ENCODE measurements around the gene CCL22.
"Not testable (repeated sequence)": the region's sequence is repeated elsewhere in the genome, so short reads cannot be mapped to it uniquely, and the experiment has no call there.

Gene CCL22

GRCh38 chr16:57347858-57348257 lies 10.7 kb upstream of the CCL22 start:
- no peak for DNase-seq (ENCODE audit: low read depth)

- no peak for DNase-seq (ENCODE audit: low read depth)
These were observed 10.3 kb upstream of the CCL22 start for GRCh38 chr16:57348327-57348726.

- no peak for DNase-seq (ENCODE audit: low read depth)
These were observed 9.2 kb upstream of the CCL22 start for GRCh38 chr16:57349212-57350031.

GRCh38 chr16:57352636-57353047 lies 5.9 kb upstream of the CCL22 start:
- DNase-seq (ENCODE audit: low read depth): no peak

- no peak for DNase-seq (ENCODE audit: low read depth)
These were observed 4.3 kb upstream of the CCL22 start for GRCh38 chr16:57354311-57354710.

- DNase-seq (ENCODE audit: low read depth): no peak
These were observed 2.6 kb upstream of the CCL22 start for GRCh38 chr16:57355898-57356414.

GRCh38 chr16:57356547-57356946 lies 2.0 kb upstream of the CCL22 start:
- DNase-seq (ENCODE audit: low read depth): no peak

GRCh38 chr16:57357330-57358085 lies 1.1 kb upstream of the CCL22 start:
- no peak for DNase-seq (ENCODE audit: low read depth)

- DNase-seq (ENCODE audit: low read depth): no peak
These were observed 530 bp upstream of the CCL22 start for GRCh38 chr16:57358086-57358420.

- DNase-seq (ENCODE audit: low read depth): no peak
These were observed 1.8 kb downstream of the CCL22 start for GRCh38 chr16:57360321-57360935.

- no peak for DNase-seq (ENCODE audit: low read depth)
These were observed 2.8 kb downstream of the CCL22 start for GRCh38 chr16:57361404-57361803.

GRCh38 chr16:57364143-57364542 lies 5.6 kb downstream of the CCL22 start:
- DNase-seq (ENCODE audit: low read depth): no peak

GRCh38 chr16:57366544-57367040 lies 8.0 kb downstream of the CCL22 start:
- DNase-seq (ENCODE audit: low read depth): no peak

GRCh38 chr16:57367116-57367752 lies 8.7 kb downstream of the CCL22 start:
- no peak for DNase-seq (ENCODE audit: low read depth)

GRCh38 chr16:57371494-57372371 lies 13.2 kb downstream of the CCL22 start:
- no peak for DNase-seq (ENCODE audit: low read depth)

GRCh38 chr16:57372372-57373116 lies 14.0 kb downstream of the CCL22 start, which contains the start of gene CX3CL1:
CX3CL1 (plus strand) TSS chr16:57372490; CDS start chr16:57372569, 79 bp downstream.
- no peak for DNase-seq (ENCODE audit: low read depth)

GRCh38 chr16:57373117-57373947 lies 14.7 kb downstream of the CCL22 start:
- no peak for DNase-seq (ENCODE audit: low read depth)

- DNase-seq (ENCODE audit: low read depth): no peak
These were observed 15.5 kb downstream of the CCL22 start for GRCh38 chr16:57374067-57374534.

- not testable (repeated sequence) for DNase-seq (ENCODE audit: low read depth)
These were observed 16.4 kb downstream of the CCL22 start for GRCh38 chr16:57374925-57375465.

All from activated T-cell treated with anti-CD3 and anti-CD28 coated beads for 1 hour (primary cell).